ENCODE data around the gene PLXNA1.

- TF ChIP-seq POLR2A (IDR thresholded peaks at IDR 0.05) = no peak
- TF ChIP-seq, protein P1, sequence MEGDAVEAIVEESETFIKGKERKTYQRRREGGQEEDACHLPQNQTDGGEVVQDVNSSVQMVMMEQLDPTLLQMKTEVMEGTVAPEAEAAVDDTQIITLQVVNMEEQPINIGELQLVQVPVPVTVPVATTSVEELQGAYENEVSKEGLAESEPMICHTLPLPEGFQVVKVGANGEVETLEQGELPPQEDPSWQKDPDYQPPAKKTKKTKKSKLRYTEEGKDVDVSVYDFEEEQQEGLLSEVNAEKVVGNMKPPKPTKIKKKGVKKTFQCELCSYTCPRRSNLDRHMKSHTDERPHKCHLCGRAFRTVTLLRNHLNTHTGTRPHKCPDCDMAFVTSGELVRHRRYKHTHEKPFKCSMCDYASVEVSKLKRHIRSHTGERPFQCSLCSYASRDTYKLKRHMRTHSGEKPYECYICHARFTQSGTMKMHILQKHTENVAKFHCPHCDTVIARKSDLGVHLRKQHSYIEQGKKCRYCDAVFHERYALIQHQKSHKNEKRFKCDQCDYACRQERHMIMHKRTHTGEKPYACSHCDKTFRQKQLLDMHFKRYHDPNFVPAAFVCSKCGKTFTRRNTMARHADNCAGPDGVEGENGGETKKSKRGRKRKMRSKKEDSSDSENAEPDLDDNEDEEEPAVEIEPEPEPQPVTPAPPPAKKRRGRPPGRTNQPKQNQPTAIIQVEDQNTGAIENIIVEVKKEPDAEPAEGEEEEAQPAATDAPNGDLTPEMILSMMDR (IDR thresholded peaks at IDR 0.05) = no peak
These were observed 28.5 kb downstream of the PLXNA1 start for GRCh38 chr3:127011270-127011992.

Measured in uterus (tissue), 2 donors.